Measurements from ENCODE around the gene MAP3K3.

The MAP3K3 gene

GRCh38 chr17:63682441-63682840, 60.2 kb downstream of the MAP3K3 start:
- H3K4me1 Mint-ChIP-seq = no peaks in the 10 kb centered on the region
- no peak overlapping the region for H3K4me3 Mint-ChIP-seq
- no peak overlapping the region for H3K27ac Mint-ChIP-seq
- H3K27me3 Mint-ChIP-seq = no peaks in the 10 kb centered on the region
- no peaks in the 10 kb centered on the region for H3K9me3 Mint-ChIP-seq
- peaks cover 31% of the 10 kb centered on the region for H3K36me3 Mint-ChIP-seq
- CTCF ChIA-PET = interaction anchor here (0.8 to 1.1 kb wide), 2 partner anchors 28 to 55 kb away, joined by 3 to 5 read pairs; no protein-coding TSS in a partner anchor
- DNase-seq = no peak

DNA sequence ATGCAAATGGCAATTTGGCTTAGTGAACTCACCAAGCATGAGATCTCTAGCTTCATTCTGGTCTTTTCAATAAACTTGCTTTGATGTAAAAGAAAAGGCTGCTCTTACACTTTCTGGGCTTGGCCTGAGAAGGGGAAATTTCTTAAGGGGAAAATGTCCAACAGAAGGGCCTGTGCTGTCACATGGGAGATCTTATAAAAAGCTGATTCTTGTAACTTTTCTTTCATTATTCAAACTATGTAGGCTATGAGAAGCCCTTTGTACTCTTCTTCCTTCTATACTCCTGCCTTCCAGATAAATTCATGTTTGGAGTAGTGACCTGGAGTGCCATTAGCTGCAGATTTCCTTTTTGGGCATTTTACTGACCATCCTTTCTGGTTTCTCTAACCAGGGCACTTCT, 60.8 kb downstream of the MAP3K3 start:
- Mint-ChIP-seq H3K4me1 (no peaks in the 10 kb centered on the region), H3K4me3 (no peak overlapping the region), H3K36me3 (peaks cover 32% of the 10 kb centered on the region), H3K27ac (no peak overlapping the region), H3K27me3 (no peaks in the 10 kb centered on the region), H3K9me3 (no peaks in the 10 kb centered on the region)
- CTCF ChIA-PET = interaction anchor here (0.8 kb wide), 1 partner anchor 56 kb away, joined by 5 read pairs; no protein-coding TSS in a partner anchor
- DNase-seq = no peak

- no peak for DNase-seq
- Mint-ChIP-seq H3K27ac (no peak overlapping the region), H3K27me3 (no peaks in the 10 kb centered on the region), H3K4me1 (no peaks in the 10 kb centered on the region), H3K36me3 (peaks cover 43% of the 10 kb centered on the region), H3K4me3 (no peak overlapping the region), H3K9me3 (no peaks in the 10 kb centered on the region)
- CTCF ChIA-PET = interaction anchor here (1.1 to 1.5 kb wide), 2 partner anchors 20 to 278 kb away, joined by 4 read pairs; no protein-coding TSS in a partner anchor
Observed at GRCh38 chr17:63685041-63685440, 62.8 kb downstream of the MAP3K3 start.

- Mint-ChIP-seq H3K36me3 (peaks cover 46% of the 10 kb centered on the region), H3K27ac (no peak overlapping the region), H3K9me3 (no peaks in the 10 kb centered on the region), H3K4me3 (no peak overlapping the region), H3K27me3 (no peaks in the 10 kb centered on the region), H3K4me1 (no peaks in the 10 kb centered on the region)
- no peak for DNase-seq
- CTCF ChIA-PET = interaction anchor here (1.1 to 1.5 kb wide), 2 partner anchors 21 to 279 kb away, joined by 4 read pairs; no protein-coding TSS in a partner anchor
Observed at GRCh38 chr17:63685578-63685977, 63.4 kb downstream of the MAP3K3 start.

DNA sequence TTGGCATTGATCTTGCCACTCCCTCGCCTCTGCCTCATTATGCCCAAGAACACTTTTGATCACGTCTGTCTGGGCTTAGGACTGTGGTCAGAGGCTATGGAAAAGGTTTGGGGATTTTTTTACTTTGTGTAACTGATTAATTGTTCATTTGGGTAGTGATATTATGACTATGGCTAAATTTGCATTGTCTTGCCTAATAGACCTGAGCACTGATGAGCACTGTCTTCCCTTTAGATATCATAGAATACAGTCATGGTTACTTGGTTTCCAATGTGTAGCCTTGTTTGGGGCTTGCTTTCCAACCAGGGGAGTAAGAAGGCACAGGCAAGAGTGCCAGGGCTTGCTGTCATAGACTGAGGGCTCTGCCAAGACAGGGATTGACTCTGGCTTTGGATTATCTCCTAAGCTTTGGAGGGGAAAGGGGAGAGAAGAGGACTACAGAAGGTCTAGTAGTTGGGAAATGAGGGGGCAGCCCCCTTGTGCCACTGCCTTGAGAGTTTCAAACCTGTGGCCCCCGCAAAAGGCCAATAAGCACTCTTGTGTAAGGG, 64.0 kb downstream of the MAP3K3 start:
- no peak for DNase-seq
- Mint-ChIP-seq H3K27ac (no peak overlapping the region), H3K27me3 (no peaks in the 10 kb centered on the region), H3K4me3 (no peak overlapping the region), H3K9me3 (no peaks in the 10 kb centered on the region), H3K4me1 (no peaks in the 10 kb centered on the region), H3K36me3 (peaks cover 47% of the 10 kb centered on the region)
- CTCF ChIA-PET = interaction anchor here (1.1 to 1.5 kb wide), 2 partner anchors 22 to 279 kb away, joined by 4 read pairs; no protein-coding TSS in a partner anchor

DNA sequence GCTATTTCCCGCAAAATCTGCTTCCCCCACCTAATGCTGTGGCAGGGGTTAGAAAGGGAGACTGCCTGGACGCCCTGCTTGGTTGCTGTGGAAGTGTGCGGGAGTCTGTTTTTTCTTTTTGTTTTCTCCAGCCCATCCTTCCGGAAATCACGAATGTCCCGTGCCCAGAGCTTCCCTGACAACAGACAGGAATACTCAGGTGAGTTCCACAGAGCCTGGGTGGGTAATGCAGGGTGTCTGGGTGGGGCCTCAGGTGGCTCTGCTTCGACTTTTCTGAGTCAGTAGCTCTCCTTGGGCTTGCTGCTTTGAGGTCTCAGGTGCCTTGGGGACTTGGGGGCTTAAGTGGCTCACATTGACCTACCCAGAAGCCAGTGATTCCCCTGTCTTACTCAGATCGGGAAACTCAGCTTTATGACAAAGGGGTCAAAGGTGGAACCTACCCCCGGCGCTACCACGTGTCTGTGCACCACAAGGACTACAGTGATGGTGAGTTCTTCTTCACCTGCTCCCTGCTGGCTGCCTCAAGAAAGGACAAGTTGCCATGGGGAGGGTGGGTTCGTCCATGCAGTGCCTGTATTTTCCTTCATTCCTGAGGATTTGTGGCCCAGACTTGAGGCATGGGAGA, 66.3 kb downstream of the MAP3K3 start:
- peaks cover 48% of the 10 kb centered on the region for H3K36me3 Mint-ChIP-seq
- peaks cover 5% of the 10 kb centered on the region for H3K4me1 Mint-ChIP-seq
- H3K27ac Mint-ChIP-seq = peak overlapping the region; percentile 21

GRCh38 chr17:63689479-63689878, 67.3 kb downstream of the MAP3K3 start:
- Mint-ChIP-seq H3K9me3 (no peaks in the 10 kb centered on the region), H3K27me3 (peaks cover 6% of the 10 kb centered on the region), H3K4me3 (no peak overlapping the region), H3K36me3 (peaks cover 52% of the 10 kb centered on the region), H3K4me1 (peaks cover 9% of the 10 kb centered on the region), H3K27ac (no peak overlapping the region)
- CTCF ChIA-PET = no interaction called here
- DNase-seq = no peak

More for the DNA sequence above, 66.3 kb downstream of the MAP3K3 start:
- H3K4me3 Mint-ChIP-seq = no peak overlapping the region
- CTCF ChIA-PET = interaction anchor here (0.7 kb wide), 1 partner anchor 10 kb away, joined by 3 read pairs; no protein-coding TSS in a partner anchor
- no peaks in the 10 kb centered on the region for H3K27me3 Mint-ChIP-seq
- H3K9me3 Mint-ChIP-seq = no peaks in the 10 kb centered on the region
- no peak for DNase-seq

DNA sequence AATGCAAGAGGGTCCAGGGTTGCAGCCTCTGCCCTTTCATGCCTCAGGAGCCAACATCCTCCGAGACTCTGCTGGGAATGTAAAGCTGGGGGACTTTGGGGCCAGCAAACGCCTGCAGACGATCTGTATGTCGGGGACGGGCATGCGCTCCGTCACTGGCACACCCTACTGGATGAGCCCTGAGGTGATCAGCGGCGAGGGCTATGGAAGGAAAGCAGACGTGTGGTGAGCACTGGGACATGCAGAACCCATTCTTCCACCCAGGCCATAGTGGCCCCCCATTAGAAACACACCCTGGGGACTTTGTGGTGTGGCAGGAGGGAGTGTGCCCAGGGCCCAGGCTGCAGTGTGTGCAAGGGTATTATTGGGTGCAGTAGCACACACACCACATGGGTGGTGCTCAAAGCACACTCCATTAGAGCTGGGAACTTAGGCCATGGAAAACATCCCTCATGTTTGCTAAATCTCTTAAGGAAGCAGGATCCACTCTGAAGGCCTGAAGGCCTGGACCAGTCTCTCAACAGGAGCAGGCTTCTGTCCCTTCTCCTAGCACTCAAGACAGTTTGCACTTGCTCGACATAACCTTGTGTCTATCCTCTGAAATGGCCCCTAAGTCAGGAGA, 70.1 kb downstream of the MAP3K3 start:
- H3K27me3 Mint-ChIP-seq = peaks cover 7% of the 10 kb centered on the region
- DNase-seq = no peak
- peaks cover 36% of the 10 kb centered on the region for H3K4me1 Mint-ChIP-seq
- CTCF ChIA-PET = no interaction called here
- H3K9me3 Mint-ChIP-seq = no peaks in the 10 kb centered on the region
- peak overlapping the region; percentile 78 for H3K27ac Mint-ChIP-seq
- H3K36me3 Mint-ChIP-seq = peaks cover 71% of the 10 kb centered on the region
- no peak overlapping the region for H3K4me3 Mint-ChIP-seq

GRCh38 chr17:63693411-63694113, 71.3 kb downstream of the MAP3K3 start:
- Mint-ChIP-seq H3K9me3 (no peaks in the 10 kb centered on the region), H3K4me3 (no peak overlapping the region), H3K4me1 (peaks cover 42% of the 10 kb centered on the region), H3K27ac (peak overlapping the region; percentile 78), H3K27me3 (peaks cover 13% of the 10 kb centered on the region), H3K36me3 (peaks cover 77% of the 10 kb centered on the region)
- CTCF ChIA-PET = interaction anchor here (0.7 to 2.5 kb wide), 3 partner anchors 13 to 268 kb away, joined by 3 to 7 read pairs (median 5); no protein-coding TSS in a partner anchor
- no peak for DNase-seq

- peak; percentile 46 for DNase-seq
- peaks cover 13% of the 10 kb centered on the region for H3K27me3 Mint-ChIP-seq
- H3K9me3 Mint-ChIP-seq = no peaks in the 10 kb centered on the region
- peak overlapping the region; percentile 97 for H3K27ac Mint-ChIP-seq
- H3K36me3 Mint-ChIP-seq = peaks cover 76% of the 10 kb centered on the region
- H3K4me3 Mint-ChIP-seq = peak overlapping the region; percentile 23
- CTCF ChIA-PET = interaction anchor here (0.9 to 2.5 kb wide), 5 partner anchors 12 to 269 kb away, joined by 3 to 7 read pairs (median 4); no protein-coding TSS in a partner anchor
- H3K4me1 Mint-ChIP-seq = peaks cover 42% of the 10 kb centered on the region
Observed at GRCh38 chr17:63694229-63694949, 72.2 kb downstream of the MAP3K3 start.

GRCh38 chr17:63694950-63695773, 72.9 kb downstream of the MAP3K3 start:
- DNase-seq = peak; percentile 30
- Mint-ChIP-seq H3K27me3 (peaks cover 13% of the 10 kb centered on the region), H3K4me3 (peak overlapping the region; percentile 23), H3K36me3 (peaks cover 70% of the 10 kb centered on the region), H3K4me1 (peaks cover 42% of the 10 kb centered on the region), H3K27ac (peak overlapping the region; percentile 97), H3K9me3 (no peaks in the 10 kb centered on the region)
- CTCF ChIA-PET = interaction anchor here (0.9 to 2.5 kb wide), 6 partner anchors 11 to 269 kb away, joined by 3 to 8 read pairs (median 4); partner anchors contain the start of genes CCDC47 and DDX42

- Mint-ChIP-seq H3K27ac (peak overlapping the region; percentile 97), H3K36me3 (peaks cover 65% of the 10 kb centered on the region), H3K9me3 (no peaks in the 10 kb centered on the region), H3K4me3 (peak overlapping the region; percentile 93), H3K27me3 (peaks cover 13% of the 10 kb centered on the region), H3K4me1 (peaks cover 42% of the 10 kb centered on the region)
- no peak for DNase-seq
- CTCF ChIA-PET = interaction anchor here (1.6 to 2.5 kb wide), 3 partner anchors 10 to 78 kb away, joined by 4 to 8 read pairs (median 5); partner anchors contain the start of genes CCDC47 and DDX42
Observed at GRCh38 chr17:63695889-63696288, 73.7 kb downstream of the MAP3K3 start.
